HFF-Myc (cell line): ENCODE data around the gene GIGYF2.

Experiments used
- DNase-seq: peaks from one replicate; pipeline ENCODE4 v3.0.0-alpha.2; 2011; ENCODE audit warnings: low read depth; ENCODE audit errors: extremely low read depth
- H3K4me3 ChIP-seq: replicated peaks from 2 replicates; pipeline ENCODE4 v1.5.1; 2011; ENCODE audit warnings: low read depth, mild to moderate bottlenecking, control low read depth, low read length
- CTCF ChIP-seq: IDR thresholded peaks from 2 replicates; pipeline ENCODE4 v1.5.1; 2012; ENCODE audit warnings: mild to moderate bottlenecking, low read depth, low read length, control low read depth; ENCODE audit errors: missing control alignments

GIGYF2 gene

GRCh38 chr2:232854082-232854481, 157.0 kb downstream of the GIGYF2 start:
- no peak overlapping the region for H3K4me3 ChIP-seq
- DNase-seq: peak; percentile 79
- no peak for TF ChIP-seq CTCF

GRCh38 chr2:232857158-232857563, 160.0 kb downstream of the GIGYF2 start:
- H3K4me3 ChIP-seq: no peak overlapping the region
- no peak for DNase-seq
- TF ChIP-seq CTCF: no peak

- H3K4me3 ChIP-seq: no peak overlapping the region
- no peak for DNase-seq
- no peak for TF ChIP-seq CTCF
These were observed 162.3 kb downstream of the GIGYF2 start for GRCh38 chr2:232859385-232859916.

- H3K4me3 ChIP-seq: no peak overlapping the region
- no peak for TF ChIP-seq CTCF
- DNase-seq: no peak
These were observed 163.6 kb downstream of the GIGYF2 start for GRCh38 chr2:232860593-232861241.

- no peak for DNase-seq
- no peak overlapping the region for H3K4me3 ChIP-seq
- TF ChIP-seq CTCF: no peak
These were observed 164.2 kb downstream of the GIGYF2 start for GRCh38 chr2:232861353-232861752.

- no peak for DNase-seq
- no peak overlapping the region for H3K4me3 ChIP-seq
- TF ChIP-seq CTCF: no peak
These were observed 166.9 kb downstream of the GIGYF2 start for GRCh38 chr2:232863996-232864395.

- no peak for TF ChIP-seq CTCF
- DNase-seq: no peak
These were observed 168.0 kb downstream of the GIGYF2 start for GRCh38 chr2:232865165-232865564.

More at GRCh38 chr2:232865165-232865564, 168.0 kb downstream of the GIGYF2 start:
- no peak overlapping the region for H3K4me3 ChIP-seq
